BJ (cell line): ENCODE measurements around the gene ALG5. TPM values are rescaled to one million over a fixed set of nuclear protein-coding genes. Genes with fewer than 3 reads are reported as not detected.

Source experiments
- CTCF ChIA-PET: fragments of 350-600 bp; formaldehyde crosslinking; extraction: SDS; loops from one replicate; lab custom pipeline; 2021; ENCODE audit warnings: antibody characterized with exemption, inconsistent platforms; lab: Yijun Ruan, JAX
- POLR2A ChIA-PET: fragments of 300-600 bp; sonication (Branson Sonifier 250); formaldehyde crosslinking; extraction: SDS; loops from one replicate; lab custom pipeline; 2021; ENCODE audit warnings: antibody characterized with exemption; lab: Charles Lee
- DNase-seq: peaks from one replicate; pipeline ENCODE4 v3.0.0-alpha.2; 2011; ENCODE audit warnings: low read depth
- H3K27me3 ChIP-seq: 2 replicates; pipeline ENCODE4 v1.6.0; 2011; ENCODE audit warnings: low read length; ENCODE audit not compliant: control insufficient read depth, insufficient read depth
- H3K36me3 ChIP-seq: 2 replicates; pipeline ENCODE4 v1.5.1; 2011; ENCODE audit warnings: low read length; ENCODE audit not compliant: control insufficient read depth, insufficient read depth
- H3K4me3 ChIP-seq: 2 replicates; pipeline ENCODE4 v1.5.1; 2011; ENCODE audit warnings: low read depth, mild to moderate bottlenecking, control low read depth, low read length
- polyA plus RNA-seq: library from polyadenylated mRNA; depleted of rRNA; stranded (reverse); fragments of >200 nt; gene quantifications from 2 replicates; pipeline ENCODE4 v1.2.3, GENCODE V29; 2011
- TF ChIP-seq, protein P1 (sequence below): IDR thresholded peaks from 2 replicates; pipeline ENCODE4 v1.5.1; 2011; ENCODE audit warnings: low read depth, mild to moderate bottlenecking, control low read depth, inconsistent platforms, low read length, moderate library complexity; ENCODE audit not compliant: insufficient read depth

ALG5 gene
- polyA plus RNA-seq, 1 experiment: 22.6 TPM

DNA sequence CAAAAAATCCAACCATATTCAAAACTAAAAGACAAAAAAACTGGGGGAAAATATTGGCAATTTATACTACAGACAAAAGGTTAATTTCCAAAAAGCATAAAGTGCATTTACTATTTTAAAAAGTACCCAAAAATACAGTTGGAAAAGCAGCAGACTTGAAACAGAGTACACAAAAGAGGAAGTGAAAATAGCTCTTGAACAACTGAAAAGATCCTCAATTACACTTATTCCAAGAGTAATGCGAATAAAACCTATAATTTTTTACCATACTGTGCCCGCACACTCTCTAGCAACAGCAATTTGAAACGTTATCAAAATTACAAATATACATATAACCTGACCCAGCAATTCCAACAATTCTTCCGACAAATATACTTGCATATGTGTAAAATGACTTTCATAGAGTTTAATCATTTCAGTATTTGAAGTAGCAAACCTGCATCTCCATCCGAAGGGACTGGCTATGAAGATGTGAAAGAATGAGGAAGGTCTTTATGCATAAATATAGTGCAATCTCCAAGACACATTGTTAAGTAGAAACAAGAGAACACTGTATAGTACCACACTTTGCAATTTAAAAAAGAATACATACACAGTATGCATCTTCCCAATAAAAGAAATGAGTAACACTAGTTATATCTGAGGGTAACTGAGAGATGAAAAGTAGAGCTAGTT lies 25.4 kb downstream of the ALG5 start:
- Histone ChIP-seq H3K4me3 (no peak overlapping the region), H3K27me3 (no peaks in the 10 kb centered on the region), H3K36me3 (peaks cover 3% of the 10 kb centered on the region; the same call in 1 of the 2 replicates)
- CTCF ChIA-PET: interaction anchor here (1.7 kb wide), 1 partner anchor 116 kb away, joined by 4 read pairs; no protein-coding TSS in a partner anchor
- POLR2A ChIA-PET: no interaction called here
- TF ChIP-seq, protein P1, sequence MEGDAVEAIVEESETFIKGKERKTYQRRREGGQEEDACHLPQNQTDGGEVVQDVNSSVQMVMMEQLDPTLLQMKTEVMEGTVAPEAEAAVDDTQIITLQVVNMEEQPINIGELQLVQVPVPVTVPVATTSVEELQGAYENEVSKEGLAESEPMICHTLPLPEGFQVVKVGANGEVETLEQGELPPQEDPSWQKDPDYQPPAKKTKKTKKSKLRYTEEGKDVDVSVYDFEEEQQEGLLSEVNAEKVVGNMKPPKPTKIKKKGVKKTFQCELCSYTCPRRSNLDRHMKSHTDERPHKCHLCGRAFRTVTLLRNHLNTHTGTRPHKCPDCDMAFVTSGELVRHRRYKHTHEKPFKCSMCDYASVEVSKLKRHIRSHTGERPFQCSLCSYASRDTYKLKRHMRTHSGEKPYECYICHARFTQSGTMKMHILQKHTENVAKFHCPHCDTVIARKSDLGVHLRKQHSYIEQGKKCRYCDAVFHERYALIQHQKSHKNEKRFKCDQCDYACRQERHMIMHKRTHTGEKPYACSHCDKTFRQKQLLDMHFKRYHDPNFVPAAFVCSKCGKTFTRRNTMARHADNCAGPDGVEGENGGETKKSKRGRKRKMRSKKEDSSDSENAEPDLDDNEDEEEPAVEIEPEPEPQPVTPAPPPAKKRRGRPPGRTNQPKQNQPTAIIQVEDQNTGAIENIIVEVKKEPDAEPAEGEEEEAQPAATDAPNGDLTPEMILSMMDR: no peak
- no peak for DNase-seq

DNA sequence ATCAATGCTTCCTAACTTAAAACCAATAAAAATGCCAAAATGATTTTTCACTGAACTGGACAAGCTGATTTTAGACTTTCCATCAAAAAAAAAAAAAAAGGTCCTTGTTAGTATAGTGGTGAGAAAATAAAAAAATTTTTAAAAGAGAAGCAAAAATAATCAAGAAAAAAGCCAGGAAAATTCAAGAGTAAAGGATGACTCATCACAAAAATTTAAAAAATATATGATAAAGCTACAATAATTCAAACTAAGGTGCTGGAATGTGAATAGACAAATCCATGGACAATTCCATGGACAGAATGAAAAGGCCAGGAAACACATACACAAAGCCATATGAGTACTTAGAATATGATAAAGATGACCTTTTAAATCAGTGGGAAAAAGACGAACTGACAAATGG lies 26.1 kb downstream of the ALG5 start:
- no peak for DNase-seq
- CTCF ChIA-PET: interaction anchor here (0.6 to 1.7 kb wide), 3 partner anchors 8 to 115 kb away, joined by 3 to 4 read pairs (median 4); no protein-coding TSS in a partner anchor
- Histone ChIP-seq H3K36me3 (peaks cover 3% of the 10 kb centered on the region; the same call in 1 of the 2 replicates), H3K4me3 (no peak overlapping the region), H3K27me3 (no peaks in the 10 kb centered on the region)
- POLR2A ChIA-PET: no interaction called here
- TF ChIP-seq, protein P1: no peak

DNA sequence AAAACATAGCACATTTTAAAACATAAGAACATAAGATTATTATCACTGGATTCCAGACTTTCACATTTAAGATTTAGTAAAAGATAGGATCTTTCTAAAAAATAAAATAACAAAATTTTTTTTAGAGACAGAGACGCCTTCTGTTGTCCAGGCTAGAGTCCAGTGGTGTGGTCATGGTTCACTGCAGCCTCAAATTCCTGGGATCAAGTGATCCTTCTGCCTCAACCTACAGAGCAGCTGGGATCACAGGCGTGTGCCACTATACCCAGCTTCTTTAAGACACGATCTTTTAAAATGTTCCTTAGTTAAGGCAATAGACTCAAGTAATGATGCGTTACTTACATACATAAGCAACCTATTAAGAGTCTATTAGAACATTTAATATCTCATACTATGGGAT lies 32.7 kb downstream of the ALG5 start:
- ChIA-PET CTCF (interaction anchor here (1.2 to 1.6 kb wide), 2 partner anchors 14 to 116 kb away, joined by 3 to 4 read pairs; no protein-coding TSS in a partner anchor), POLR2A (no interaction called here)
- no peaks in the 10 kb centered on the region for H3K27me3 ChIP-seq
- H3K36me3 ChIP-seq: peaks cover 4% of the 10 kb centered on the region
- no peak overlapping the region for H3K4me3 ChIP-seq
- no peak for DNase-seq
- TF ChIP-seq, protein P1: no peak

DNA sequence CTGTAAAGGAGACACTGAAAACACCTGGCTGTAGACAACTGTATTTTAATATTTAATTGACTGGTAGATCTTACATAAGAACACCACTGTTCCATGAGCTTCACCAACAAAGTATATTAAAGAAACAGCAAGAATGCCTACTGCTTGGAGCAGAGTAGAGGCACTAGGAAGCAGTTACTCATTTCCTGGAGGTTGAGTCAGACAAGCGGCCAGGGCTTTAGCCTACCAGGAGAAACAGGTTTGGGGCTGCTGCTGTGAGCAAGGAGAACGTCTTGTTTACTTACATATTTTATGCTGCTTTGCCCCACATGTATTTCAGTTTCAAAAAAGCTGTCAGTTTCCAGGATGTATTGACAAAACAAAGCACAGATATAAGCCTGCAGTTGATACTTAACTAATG lies 33.4 kb downstream of the ALG5 start:
- Histone ChIP-seq H3K4me3 (no peak overlapping the region), H3K36me3 (peaks cover 4% of the 10 kb centered on the region), H3K27me3 (no peaks in the 10 kb centered on the region)
- ChIA-PET POLR2A (interaction anchor here (0.6 kb wide), 1 partner anchor 34 kb away, joined by 4 read pairs; no protein-coding TSS in a partner anchor), CTCF (interaction anchor here (0.9 to 1.6 kb wide), 3 partner anchors 15 to 115 kb away, joined by 3 to 4 read pairs (median 3); no protein-coding TSS in a partner anchor)
- TF ChIP-seq, protein P1: no peak
- DNase-seq: peak; percentile 46

DNA sequence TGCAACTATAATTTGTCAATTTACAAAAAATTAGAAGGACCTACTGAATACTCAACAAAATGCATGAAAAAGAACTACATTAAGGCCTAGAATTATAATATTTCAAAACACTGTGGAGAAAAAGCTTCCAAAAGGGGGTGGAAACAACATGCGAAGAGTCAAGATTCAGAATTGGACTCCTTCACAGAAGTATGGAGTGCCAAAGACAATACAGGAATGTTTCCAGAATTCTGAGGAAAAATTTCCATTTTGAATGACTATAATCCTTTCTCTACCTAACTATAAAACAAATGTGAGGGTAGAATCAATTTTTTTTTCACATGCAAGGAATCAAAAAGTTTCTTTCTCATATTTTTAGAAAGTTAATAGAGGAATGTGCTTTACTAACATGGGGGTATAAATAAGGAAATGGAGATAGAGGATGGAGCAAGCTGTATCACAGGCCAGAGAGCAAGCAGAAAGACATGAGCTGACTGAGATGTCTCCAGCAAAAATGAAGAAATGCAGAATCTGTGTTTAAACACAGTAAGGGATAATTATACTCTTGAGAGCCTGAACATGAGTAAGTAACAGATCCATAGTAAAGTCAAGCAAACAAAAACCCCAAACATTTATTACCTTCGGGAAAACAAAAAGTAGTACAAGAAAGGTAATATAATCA lies 39.6 kb downstream of the ALG5 start:
- DNase-seq: no peak
- Histone ChIP-seq H3K4me3 (no peak overlapping the region), H3K27me3 (no peaks in the 10 kb centered on the region), H3K36me3 (peaks cover 5% of the 10 kb centered on the region)
- POLR2A ChIA-PET: no interaction called here
- CTCF ChIA-PET: no interaction called here
- TF ChIP-seq, protein P1: no peak
